ELF-1 (cell line): ENCODE measurements around the gene RANBP17.
A peak's percentile ranks its signal among the peaks of the same experiment; 100 is the strongest.

Experiments used
- DNase-seq: peaks from one replicate; pipeline ENCODE4 v3.0.0-alpha.2; 2016; ENCODE audit warnings: low read depth, low spot score

RANBP17 gene

GRCh38 chr5:171092194-171092593 lies 230.4 kb downstream of the RANBP17 start:
- DNase-seq = no peak

GRCh38 chr5:171093598-171093997 lies 231.8 kb downstream of the RANBP17 start:
- DNase-seq = no peak

GRCh38 chr5:171094356-171094755 lies 232.5 kb downstream of the RANBP17 start:
- DNase-seq = no peak

GRCh38 chr5:171102877-171103610 lies 241.2 kb downstream of the RANBP17 start:
- peak; percentile 70 for DNase-seq

- no peak for DNase-seq
These were observed 245.9 kb downstream of the RANBP17 start for GRCh38 chr5:171107669-171108068.

GRCh38 chr5:171115519-171115918 lies 253.7 kb downstream of the RANBP17 start:
- DNase-seq = no peak

- DNase-seq = no peak
These were observed 254.9 kb downstream of the RANBP17 start for GRCh38 chr5:171116719-171117118.

- DNase-seq = no peak
These were observed 259.3 kb downstream of the RANBP17 start for GRCh38 chr5:171120986-171121622.

- DNase-seq = no peak
These were observed 259.8 kb downstream of the RANBP17 start for GRCh38 chr5:171121638-171122037.

GRCh38 chr5:171122372-171122771 lies 260.6 kb downstream of the RANBP17 start:
- DNase-seq = no peak

GRCh38 chr5:171123417-171123816 lies 261.6 kb downstream of the RANBP17 start:
- DNase-seq = no peak

- no peak for DNase-seq
These were observed 265.5 kb downstream of the RANBP17 start for GRCh38 chr5:171127314-171127713.

- DNase-seq = no peak
These were observed 266.3 kb downstream of the RANBP17 start for GRCh38 chr5:171128136-171128535.

- peak; percentile 2 for DNase-seq
These were observed 267.5 kb downstream of the RANBP17 start for GRCh38 chr5:171129308-171129707.

GRCh38 chr5:171131497-171131896 lies 269.7 kb downstream of the RANBP17 start:
- DNase-seq = no peak

- DNase-seq = no peak
These were observed 276.1 kb downstream of the RANBP17 start for GRCh38 chr5:171137768-171138525.

GRCh38 chr5:171139227-171139626 lies 277.4 kb downstream of the RANBP17 start:
- DNase-seq = no peak

GRCh38 chr5:171142617-171143016 lies 280.8 kb downstream of the RANBP17 start:
- no peak for DNase-seq

GRCh38 chr5:171143171-171143570 lies 281.4 kb downstream of the RANBP17 start:
- DNase-seq = no peak

- DNase-seq = no peak
These were observed 282.1 kb downstream of the RANBP17 start for GRCh38 chr5:171143926-171144325.

GRCh38 chr5:171149333-171149732 lies 287.5 kb downstream of the RANBP17 start:
- DNase-seq = no peak

- no peak for DNase-seq
These were observed 288.0 kb downstream of the RANBP17 start for GRCh38 chr5:171149772-171150171.

- DNase-seq = no peak
These were observed 290.6 kb downstream of the RANBP17 start for GRCh38 chr5:171152382-171152781.
